OCI-LY1 (cell line): Measurements from ENCODE around the gene COMT.
A peak's percentile ranks its signal among the peaks of the same experiment; 100 is the strongest.

Experiments used
- H2AFZ ChIP-seq: fragments of 200-600 bp; sonication (generic), shearing (Covaris generic); 2 replicates; pipeline ENCODE4 v1.6.0; 2014; ENCODE audit warnings: antibody characterized with exemption, mild to moderate bottlenecking, low read length
- H3F3A ChIP-seq: fragments of 200-600 bp; sonication (generic), shearing (Covaris generic); 2 replicates; pipeline ENCODE4 v1.6.0; 2014; ENCODE audit warnings: mild to moderate bottlenecking, antibody characterized with exemption, low read length, moderate library complexity; ENCODE audit not compliant: insufficient read depth
- H3K27ac ChIP-seq: fragments of 200-600 bp; sonication (generic); 2 replicates; pipeline ENCODE4 v1.5.1; 2014; ENCODE audit warnings: low read length, mixed run types, mild to moderate bottlenecking, low read depth; ENCODE audit not compliant: poor library complexity, severe bottlenecking
- H3K27me3 ChIP-seq: fragments of 200-600 bp; sonication (generic); 2 replicates; pipeline ENCODE4 v1.6.0; 2014; ENCODE audit warnings: antibody characterized with exemption, mild to moderate bottlenecking, low read length, moderate library complexity; ENCODE audit not compliant: insufficient read depth
- H3K36me3 ChIP-seq: fragments of 200-600 bp; sonication (generic); 2 replicates; pipeline ENCODE4 v1.6.1; 2014; ENCODE audit warnings: mild to moderate bottlenecking, antibody characterized with exemption, low read length, moderate library complexity, mixed read lengths; ENCODE audit not compliant: insufficient read depth
- H3K4me1 ChIP-seq: fragments of 200-600 bp; sonication (generic); 2 replicates; pipeline ENCODE4 v1.5.1; 2014; ENCODE audit warnings: mild to moderate bottlenecking, low read length, moderate library complexity; ENCODE audit not compliant: insufficient read depth, severe bottlenecking
- H3K4me2 ChIP-seq: fragments of 200-600 bp; sonication (generic), shearing (Covaris generic); 2 replicates; pipeline ENCODE4 v1.6.1; 2014; ENCODE audit warnings: low read length
- H3K4me3 ChIP-seq: fragments of 200-600 bp; sonication (generic); 2 replicates; pipeline ENCODE4 v1.5.1; 2014; ENCODE audit warnings: low read length, low read depth, mild to moderate bottlenecking, mixed read lengths; ENCODE audit not compliant: poor library complexity, severe bottlenecking
- H3K79me2 ChIP-seq: fragments of 200-600 bp; shearing (Covaris generic); 2 replicates; pipeline ENCODE4 v1.6.1; 2016; ENCODE audit warnings: mixed run types, low read length, mixed read lengths; ENCODE audit not compliant: insufficient read depth
- H3K9ac ChIP-seq: fragments of 200-600 bp; sonication (generic), shearing (Covaris generic); 2 replicates; pipeline ENCODE4 v1.6.1; 2014; ENCODE audit warnings: mild to moderate bottlenecking, low read length, mixed read lengths
- H3K9me2 ChIP-seq: fragments of 200-600 bp; sonication (generic), shearing (Covaris generic); 2 replicates; pipeline ENCODE4 v1.6.1; 2014; ENCODE audit warnings: low read depth, mild to moderate bottlenecking, low read length, mixed read lengths
- H3K9me3 ChIP-seq: fragments of 200-600 bp; shearing (Covaris generic); 2 replicates; pipeline ENCODE4 v1.6.1; 2014; ENCODE audit warnings: low read length, mixed read lengths
- H4K20me1 ChIP-seq: fragments of 200-600 bp; sonication (generic), shearing (Covaris generic); 2 replicates; pipeline ENCODE4 v1.6.0; 2016; ENCODE audit warnings: mild to moderate bottlenecking, low read length; ENCODE audit not compliant: insufficient read depth
- EZH2 ChIP-seq: fragments of 200-600 bp; sonication (generic), shearing (Covaris generic); IDR thresholded peaks from 2 replicates; pipeline ENCODE4 v1.8.0; 2017; ENCODE audit warnings: borderline replicate concordance, mixed run types, mild to moderate bottlenecking, antibody characterized with exemption, low read length, moderate library complexity, mixed read lengths
- TF ChIP-seq, protein P1 (sequence below): fragments of 200-600 bp; sonication (generic), shearing (Covaris generic); IDR thresholded peaks from 2 replicates; pipeline ENCODE4 v1.5.1; 2017; ENCODE audit warnings: mild to moderate bottlenecking, antibody characterized with exemption, low read length, moderate library complexity, mixed read lengths

Gene COMT

DNA sequence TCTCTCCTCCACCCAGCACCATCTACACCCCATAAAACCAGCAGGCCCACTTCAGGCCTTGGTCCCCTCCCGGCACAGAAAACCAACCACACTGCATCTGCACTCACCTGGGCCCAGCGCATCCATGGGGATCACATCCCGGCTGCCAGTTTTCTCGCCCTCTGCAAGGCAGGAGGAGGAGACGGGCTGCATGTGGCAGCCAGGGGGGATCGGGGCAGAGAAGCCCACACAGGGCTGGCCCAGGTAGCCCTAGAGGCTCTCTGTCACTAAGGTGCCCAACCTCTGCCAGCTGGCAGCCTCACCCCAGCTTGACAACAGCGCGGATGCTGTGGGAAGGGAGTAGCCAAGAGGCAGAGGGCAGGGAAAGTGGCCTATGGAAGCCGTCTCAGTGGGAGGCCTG is 30.7 kb downstream of the COMT start:
- H3K4me2 ChIP-seq = no peak overlapping the region
- TF ChIP-seq, protein P1, sequence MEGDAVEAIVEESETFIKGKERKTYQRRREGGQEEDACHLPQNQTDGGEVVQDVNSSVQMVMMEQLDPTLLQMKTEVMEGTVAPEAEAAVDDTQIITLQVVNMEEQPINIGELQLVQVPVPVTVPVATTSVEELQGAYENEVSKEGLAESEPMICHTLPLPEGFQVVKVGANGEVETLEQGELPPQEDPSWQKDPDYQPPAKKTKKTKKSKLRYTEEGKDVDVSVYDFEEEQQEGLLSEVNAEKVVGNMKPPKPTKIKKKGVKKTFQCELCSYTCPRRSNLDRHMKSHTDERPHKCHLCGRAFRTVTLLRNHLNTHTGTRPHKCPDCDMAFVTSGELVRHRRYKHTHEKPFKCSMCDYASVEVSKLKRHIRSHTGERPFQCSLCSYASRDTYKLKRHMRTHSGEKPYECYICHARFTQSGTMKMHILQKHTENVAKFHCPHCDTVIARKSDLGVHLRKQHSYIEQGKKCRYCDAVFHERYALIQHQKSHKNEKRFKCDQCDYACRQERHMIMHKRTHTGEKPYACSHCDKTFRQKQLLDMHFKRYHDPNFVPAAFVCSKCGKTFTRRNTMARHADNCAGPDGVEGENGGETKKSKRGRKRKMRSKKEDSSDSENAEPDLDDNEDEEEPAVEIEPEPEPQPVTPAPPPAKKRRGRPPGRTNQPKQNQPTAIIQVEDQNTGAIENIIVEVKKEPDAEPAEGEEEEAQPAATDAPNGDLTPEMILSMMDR = no peak
- no peaks in the 10 kb centered on the region for H3K9me2 ChIP-seq
- H3F3A ChIP-seq = no peaks in the 10 kb centered on the region
- no peaks in the 10 kb centered on the region for H4K20me1 ChIP-seq
- H3K79me2 ChIP-seq = no peaks in the 10 kb centered on the region
- no peak overlapping the region for H2AFZ ChIP-seq
- H3K27ac ChIP-seq = no peak overlapping the region
- H3K4me3 ChIP-seq = no peak overlapping the region
- no peaks in the 10 kb centered on the region for H3K9me3 ChIP-seq
- H3K36me3 ChIP-seq = peaks cover 11% of the 10 kb centered on the region; the same call in 1 of the 2 replicates
- H3K4me1 ChIP-seq = peaks cover 13% of the 10 kb centered on the region
- H3K27me3 ChIP-seq = peaks cover 3% of the 10 kb centered on the region; the same call in 1 of the 2 replicates
- no peak overlapping the region for H3K9ac ChIP-seq

- H3F3A ChIP-seq = no peaks in the 10 kb centered on the region
- H2AFZ ChIP-seq = no peak overlapping the region
- no peak overlapping the region for H3K27ac ChIP-seq
- H3K27me3 ChIP-seq = peaks cover 3% of the 10 kb centered on the region; the same call in 1 of the 2 replicates
- no peaks in the 10 kb centered on the region for H4K20me1 ChIP-seq
- H3K4me3 ChIP-seq = no peak overlapping the region
- peaks cover 13% of the 10 kb centered on the region for H3K4me1 ChIP-seq
- TF ChIP-seq EZH2 = no peak
- TF ChIP-seq, protein P1 = no peak
- H3K9me2 ChIP-seq = no peaks in the 10 kb centered on the region
- H3K9me3 ChIP-seq = no peaks in the 10 kb centered on the region
- no peak overlapping the region for H3K9ac ChIP-seq
- peaks cover 5% of the 10 kb centered on the region; the same call in 1 of the 2 replicates for H3K36me3 ChIP-seq
- no peaks in the 10 kb centered on the region for H3K79me2 ChIP-seq
- no peak overlapping the region for H3K4me2 ChIP-seq
These were observed 31.3 kb downstream of the COMT start for GRCh38 chr22:19972652-19973550.

GRCh38 chr22:19973551-19974267 is 32.1 kb downstream of the COMT start:
- no peak overlapping the region for H3K27ac ChIP-seq

More at GRCh38 chr22:19973551-19974267, 32.1 kb downstream of the COMT start:
- Histone ChIP-seq H3K27me3 (peaks cover 3% of the 10 kb centered on the region; the same call in 1 of the 2 replicates), H2AFZ (no peak overlapping the region), H3K9ac (no peak overlapping the region), H3K4me3 (peak overlapping the region; percentile 30), H3K79me2 (no peaks in the 10 kb centered on the region), H3F3A (no peaks in the 10 kb centered on the region), H3K36me3 (no peaks in the 10 kb centered on the region), H3K9me3 (no peaks in the 10 kb centered on the region), H3K4me2 (peak overlapping the region; percentile 43; the same call in 1 of the 2 replicates), H4K20me1 (no peaks in the 10 kb centered on the region), H3K9me2 (no peaks in the 10 kb centered on the region), H3K4me1 (peaks cover 13% of the 10 kb centered on the region)
- TF ChIP-seq EZH2 = no peak
- TF ChIP-seq, protein P1 = no peak
